GM19238 (cell line): Measurements from ENCODE around the gene LPAR1.
"Not testable (repeated sequence)": the region's sequence is repeated elsewhere in the genome, so short reads cannot be mapped to it uniquely, and the experiment has no call there.

Experiments
- DNase-seq: peaks from one replicate; pipeline ENCODE4 v3.0.0; 2011; ENCODE audit warnings: low spot score; ENCODE audit not compliant: insufficient read length

LPAR1 gene

GRCh38 chr9:111038331-111039230 lies at the start of gene LPAR1:
TSS of gene LPAR1 (minus strand) at chr9:111038470. CDS start at chr9:110972117, 66,353 bp downstream.
- DNase-seq = no peak

GRCh38 chr9:111078391-111079038 lies 40.2 kb upstream of the LPAR1 start:
- DNase-seq = no peak

- DNase-seq = no peak
Measured at GRCh38 chr9:111076519-111076918, 38.2 kb upstream of the LPAR1 start.

- no peak for DNase-seq
Measured at GRCh38 chr9:111076042-111076441, 37.8 kb upstream of the LPAR1 start.

GRCh38 chr9:111074395-111074794 lies 36.1 kb upstream of the LPAR1 start:
- DNase-seq = no peak

GRCh38 chr9:111069183-111069582 lies 30.9 kb upstream of the LPAR1 start:
- DNase-seq = no peak

- no peak for DNase-seq
Measured at GRCh38 chr9:111068771-111069170, 30.5 kb upstream of the LPAR1 start.

- no peak for DNase-seq
Measured at GRCh38 chr9:111068383-111068730, 30.1 kb upstream of the LPAR1 start.

- DNase-seq = no peak
Measured at GRCh38 chr9:111066468-111066867, 28.2 kb upstream of the LPAR1 start.

- no peak for DNase-seq
Measured at GRCh38 chr9:111065414-111065813, 27.1 kb upstream of the LPAR1 start.

- DNase-seq = no peak
Measured at GRCh38 chr9:111064160-111064837, 26.0 kb upstream of the LPAR1 start.

GRCh38 chr9:111063332-111063731 lies 25.1 kb upstream of the LPAR1 start:
- no peak for DNase-seq

GRCh38 chr9:111058166-111058565 lies 19.9 kb upstream of the LPAR1 start:
- DNase-seq = no peak

GRCh38 chr9:111056538-111056937 lies 18.3 kb upstream of the LPAR1 start:
- no peak for DNase-seq

GRCh38 chr9:111052791-111053190 lies 14.5 kb upstream of the LPAR1 start:
- DNase-seq = no peak

GRCh38 chr9:111051400-111051799 lies 13.1 kb upstream of the LPAR1 start:
- no peak for DNase-seq

GRCh38 chr9:111050819-111051218 lies 12.5 kb upstream of the LPAR1 start:
- DNase-seq = no peak

- not testable (repeated sequence) for DNase-seq
Measured at GRCh38 chr9:111047287-111047686, 9.0 kb upstream of the LPAR1 start.

- no peak for DNase-seq
Measured at GRCh38 chr9:111041902-111042301, 3.6 kb upstream of the LPAR1 start.

- DNase-seq = no peak
Measured at GRCh38 chr9:111040494-111040893, 2.2 kb upstream of the LPAR1 start.

GRCh38 chr9:111039231-111039906 lies 1.1 kb upstream of the LPAR1 start:
- no peak for DNase-seq
